ENCODE data around the gene MYO7B. TPM values are rescaled to one million over a fixed set of nuclear protein-coding genes. Genes with fewer than 3 reads are reported as not detected.

Gene MYO7B
- total and polyA plus RNA-seq, 4 donors: 0.51 to 4.7 (median 1.9) TPM

GRCh38 chr2:127565261-127566138 is 30.0 kb downstream of the MYO7B start:
- H3K36me3 ChIP-seq (ENCODE audit: control insufficient read depth in 4 of 4, insufficient read depth in 4 of 4, low read length in 4 of 4): no peaks in the 10 kb centered on the region
- H3K27me3 ChIP-seq (ENCODE audit: control insufficient read depth in 3 of 3, insufficient read depth in 3 of 3, low read length in 2 of 3): no peaks in the 10 kb centered on the region
- H3K9ac ChIP-seq (ENCODE audit: insufficient read depth in 1 of 2, low read length in 2 of 2): no peak overlapping the region
- ATAC-seq (ENCODE audit: insufficient read depth, low FRiP score): no peak
- TF ChIP-seq, protein P1, sequence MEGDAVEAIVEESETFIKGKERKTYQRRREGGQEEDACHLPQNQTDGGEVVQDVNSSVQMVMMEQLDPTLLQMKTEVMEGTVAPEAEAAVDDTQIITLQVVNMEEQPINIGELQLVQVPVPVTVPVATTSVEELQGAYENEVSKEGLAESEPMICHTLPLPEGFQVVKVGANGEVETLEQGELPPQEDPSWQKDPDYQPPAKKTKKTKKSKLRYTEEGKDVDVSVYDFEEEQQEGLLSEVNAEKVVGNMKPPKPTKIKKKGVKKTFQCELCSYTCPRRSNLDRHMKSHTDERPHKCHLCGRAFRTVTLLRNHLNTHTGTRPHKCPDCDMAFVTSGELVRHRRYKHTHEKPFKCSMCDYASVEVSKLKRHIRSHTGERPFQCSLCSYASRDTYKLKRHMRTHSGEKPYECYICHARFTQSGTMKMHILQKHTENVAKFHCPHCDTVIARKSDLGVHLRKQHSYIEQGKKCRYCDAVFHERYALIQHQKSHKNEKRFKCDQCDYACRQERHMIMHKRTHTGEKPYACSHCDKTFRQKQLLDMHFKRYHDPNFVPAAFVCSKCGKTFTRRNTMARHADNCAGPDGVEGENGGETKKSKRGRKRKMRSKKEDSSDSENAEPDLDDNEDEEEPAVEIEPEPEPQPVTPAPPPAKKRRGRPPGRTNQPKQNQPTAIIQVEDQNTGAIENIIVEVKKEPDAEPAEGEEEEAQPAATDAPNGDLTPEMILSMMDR (IDR thresholded peaks at IDR 0.05; ENCODE audit: control extremely low read depth, extremely low read depth): no peak
- WGBS, 2 donors: 93% methylated on average over 12 of the region's 12 CpGs
- H3K4me3 ChIP-seq: no peak overlapping the region
- no peak overlapping the region for H3K27ac ChIP-seq (ENCODE audit: low read depth in 1 of 2, low read length in 1 of 2)
- H3K9me3 ChIP-seq (ENCODE audit: control insufficient read depth in 4 of 4, insufficient read depth in 3 of 4, low read length in 3 of 4): peaks cover 0 to 4% (median 0%) of the 10 kb centered on the region in 4 donors
- DNase-seq: no peak
- peaks cover 0 to 3% (median 0%) of the 10 kb centered on the region in 5 donors for H3K4me1 ChIP-seq (ENCODE audit: control insufficient read depth in 5 of 5, insufficient read depth in 5 of 5, low read length in 5 of 5)

DNA sequence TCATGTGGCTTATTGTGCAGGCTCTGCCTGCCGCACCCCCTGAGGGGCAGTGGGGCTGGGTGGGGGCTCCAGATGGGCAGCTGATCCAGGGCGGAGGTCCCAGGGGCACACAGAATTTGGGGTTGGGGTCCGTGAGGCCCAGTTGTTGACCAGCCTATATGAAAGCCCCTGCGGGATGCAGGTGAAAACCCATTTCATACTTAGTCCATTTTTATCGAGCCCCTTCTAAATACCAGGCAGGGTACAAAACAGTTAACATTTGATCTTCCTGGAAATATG is 30.6 kb downstream of the MYO7B start:
- 98 to 100% methylated on average over 5 of the region's 5 CpGs for WGBS, 2 donors
- no peaks in the 10 kb centered on the region for H3K27me3 ChIP-seq (ENCODE audit: control insufficient read depth in 3 of 3, insufficient read depth in 3 of 3, low read length in 2 of 3)
- H3K9me3 ChIP-seq (ENCODE audit: control insufficient read depth in 4 of 4, insufficient read depth in 3 of 4, low read length in 3 of 4): peaks cover 0 to 4% (median 0%) of the 10 kb centered on the region in 4 donors
- no peak overlapping the region for H3K27ac ChIP-seq (ENCODE audit: low read depth in 1 of 2, low read length in 1 of 2)
- TF ChIP-seq, protein P1 (IDR thresholded peaks at IDR 0.05; ENCODE audit: control extremely low read depth, extremely low read depth): no peak
- no peak for DNase-seq
- H3K4me3 ChIP-seq: no peak overlapping the region
- peaks cover 0 to 5% (median 0%) of the 10 kb centered on the region in 5 donors for H3K4me1 ChIP-seq (ENCODE audit: control insufficient read depth in 5 of 5, insufficient read depth in 5 of 5, low read length in 5 of 5)
- no peak for ATAC-seq (ENCODE audit: insufficient read depth, low FRiP score)
- H3K9ac ChIP-seq (ENCODE audit: insufficient read depth in 1 of 2, low read length in 2 of 2): no peak overlapping the region
- H3K36me3 ChIP-seq (ENCODE audit: control insufficient read depth in 4 of 4, insufficient read depth in 4 of 4, low read length in 4 of 4): no peaks in the 10 kb centered on the region

GRCh38 chr2:127566576-127566975 is 31.1 kb downstream of the MYO7B start:
- DNase-seq (no peak), ATAC-seq (ENCODE audit: insufficient read depth, low FRiP score) (no peak)
- Histone ChIP-seq H3K4me3 (no peak overlapping the region), H3K27me3 (ENCODE audit: control insufficient read depth in 3 of 3, insufficient read depth in 3 of 3, low read length in 2 of 3) (no peaks in the 10 kb centered on the region), H3K4me1 (ENCODE audit: control insufficient read depth in 5 of 5, insufficient read depth in 5 of 5, low read length in 5 of 5) (peaks cover 0 to 5% (median 0%) of the 10 kb centered on the region in 5 donors), H3K36me3 (ENCODE audit: control insufficient read depth in 4 of 4, insufficient read depth in 4 of 4, low read length in 4 of 4) (no peaks in the 10 kb centered on the region), H3K9ac (ENCODE audit: insufficient read depth in 1 of 2, low read length in 2 of 2) (no peak overlapping the region), H3K9me3 (ENCODE audit: control insufficient read depth in 4 of 4, insufficient read depth in 3 of 4, low read length in 3 of 4) (peaks cover 0 to 4% (median 0%) of the 10 kb centered on the region in 4 donors), H3K27ac (ENCODE audit: low read depth in 1 of 2, low read length in 1 of 2) (no peak overlapping the region)
- TF ChIP-seq, protein P1 (IDR thresholded peaks at IDR 0.05; ENCODE audit: control extremely low read depth, extremely low read depth): no peak
- 89 to 91% methylated on average over 10 of the region's 10 CpGs for WGBS, 2 donors
